ENCODE data around the gene TEX29. TPM values are rescaled to one million over a fixed set of nuclear protein-coding genes. Genes with fewer than 3 reads are reported as not detected.

Gene TEX29
- total and polyA plus RNA-seq, 2 of the 4 experiments (the other 2 are of a cell fraction) = 0.46 TPM; not detected in 1

DNA sequence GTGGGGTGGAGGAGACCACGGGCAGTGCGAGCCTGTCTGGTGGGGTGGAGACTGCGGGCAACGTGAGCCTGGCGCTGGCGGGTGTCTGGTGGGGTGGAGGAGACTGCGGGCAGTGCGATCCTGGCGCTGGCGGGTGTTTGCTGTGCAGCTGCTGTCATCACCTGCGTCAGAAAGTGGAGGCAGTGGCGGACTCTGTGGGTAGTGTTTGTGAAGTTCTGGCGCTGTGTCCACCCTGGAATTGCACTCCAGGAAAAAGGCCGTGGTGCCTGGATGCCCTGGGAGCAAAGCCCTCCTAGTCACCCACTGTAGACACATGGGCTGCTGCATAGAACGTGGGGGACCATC lies 6.2 kb downstream of the TEX29 start:
- H3K27me3 ChIP-seq (ENCODE audit: control insufficient read depth, insufficient read depth, low read length) = peaks cover 6% of the 10 kb centered on the region; the same call in 1 of the 2 replicates
- ChIA-PET POLR2A (ENCODE audit: unreplicated experiment) (no interaction called here), CTCF (no interaction called here)
- H3K18ac ChIP-seq (ENCODE audit: low read depth, low read length) = no peak overlapping the region
- H3K4me1 ChIP-seq (ENCODE audit: control insufficient read depth, insufficient read depth, low read length) = no peaks in the 10 kb centered on the region
- no peaks in the 10 kb centered on the region for H4K20me1 ChIP-seq (ENCODE audit: insufficient read depth, low read length)
- no peak overlapping the region for H3K27ac ChIP-seq (ENCODE audit: insufficient read depth, low read length)
- no TSS peak for BruUV-seq (replicated peaks)
- in situ Hi-C loops (cut with MboI; ENCODE audit: low sequenced_read_pairs) (no loop called here), dilution Hi-C loops (cut with HindIII; ENCODE audit: low sequenced_read_pairs, unreplicated experiment) (no loop called here), intact Hi-C loops (cut with micrococcal nuclease) (no loop called here)
- H4K8ac ChIP-seq (ENCODE audit: low read depth in 2 of 2, low read length in 2 of 2) = no peak overlapping the region
- H3K4me3 ChIP-seq (ENCODE audit: insufficient read depth, low read depth, low read length) = no peak overlapping the region
- no peak overlapping the region for H2BK120ac ChIP-seq (ENCODE audit: low read depth, low read length)
- H3K9me3 ChIP-seq (ENCODE audit: control insufficient read depth, insufficient read depth, low read length) = no peaks in the 10 kb centered on the region
- H3K9ac ChIP-seq (ENCODE audit: low read depth, low read length) = no peak overlapping the region
- no peak overlapping the region for H3K23ac ChIP-seq (ENCODE audit: low read depth, low read length)
- H2BK20ac ChIP-seq (ENCODE audit: low read depth, low read length) = no peak overlapping the region
- ATAC-seq (ENCODE audit: low read depth) (no peak), DNase-seq (no peak)
- H4K91ac ChIP-seq (ENCODE audit: insufficient read depth, low read depth, low read length) = no peak overlapping the region
- H2BK5ac ChIP-seq (ENCODE audit: low read depth, low read length, poor library complexity, severe bottlenecking) = no peak overlapping the region
- no CpG with 5 or more reads among the region's 15 CpGs for WGBS, 2 experiments (ENCODE audit: extremely low coverage in 2 of 2, insufficient read length in 1 of 2)
- no peak overlapping the region for H4K5ac ChIP-seq (ENCODE audit: low read depth, low read length)
- no peaks in the 10 kb centered on the region for H3K36me3 ChIP-seq (ENCODE audit: control insufficient read depth, insufficient read depth, low read length)
- H3K79me1 ChIP-seq (ENCODE audit: low read depth in 1 of 2, low read length in 2 of 2) = no peaks in the 10 kb centered on the region
- no peak overlapping the region for H3K4me2 ChIP-seq (ENCODE audit: low read depth, low read length)
- no peak overlapping the region for H2AK5ac ChIP-seq (ENCODE audit: low read depth, low read length)
- H3K4ac ChIP-seq (ENCODE audit: low read depth, low read length) = no peak overlapping the region
- H3K56ac ChIP-seq (ENCODE audit: extremely low read depth, insufficient read depth, low read length) = no peak overlapping the region
- no peak overlapping the region for H2AK9ac ChIP-seq (replicated peaks; ENCODE audit: low read depth, low read length, poor library complexity)
- H2AFZ ChIP-seq (replicated peaks; ENCODE audit: low read length, poor library complexity) = no peak overlapping the region
- no peak overlapping the region for H2BK15ac ChIP-seq (ENCODE audit: low read depth, low read length)
- TF ChIP-seq RAD21 (IDR thresholded peaks at IDR 0.05; ENCODE audit: low read length) = no peak
- TF ChIP-seq, protein P1, sequence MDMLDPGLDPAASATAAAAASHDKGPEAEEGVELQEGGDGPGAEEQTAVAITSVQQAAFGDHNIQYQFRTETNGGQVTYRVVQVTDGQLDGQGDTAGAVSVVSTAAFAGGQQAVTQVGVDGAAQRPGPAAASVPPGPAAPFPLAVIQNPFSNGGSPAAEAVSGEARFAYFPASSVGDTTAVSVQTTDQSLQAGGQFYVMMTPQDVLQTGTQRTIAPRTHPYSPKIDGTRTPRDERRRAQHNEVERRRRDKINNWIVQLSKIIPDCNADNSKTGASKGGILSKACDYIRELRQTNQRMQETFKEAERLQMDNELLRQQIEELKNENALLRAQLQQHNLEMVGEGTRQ (IDR thresholded peaks at IDR 0.05; ENCODE audit: low read depth, low read length) = no peak
- TF ChIP-seq MAZ (IDR thresholded peaks at IDR 0.05; ENCODE audit: borderline replicate concordance, low read depth, low read length) = no peak
- no peak for TF ChIP-seq NFE2L2 (IDR thresholded peaks at IDR 0.05; ENCODE audit: low read depth, low read length)
- TF ChIP-seq CHD1 (IDR thresholded peaks at IDR 0.05; ENCODE audit: low read depth, low read length) = no peak
- no peak for TF ChIP-seq RCOR1 (IDR thresholded peaks at IDR 0.05; ENCODE audit: insufficient replicate concordance, low read length)
- no peak for TF ChIP-seq POLR2A (IDR thresholded peaks at IDR 0.05; ENCODE audit: low read depth, low read length)
- TF ChIP-seq SMC3 (IDR thresholded peaks at IDR 0.05; ENCODE audit: low read depth, low read length) = no peak
- no peak for TF ChIP-seq MXI1 (IDR thresholded peaks at IDR 0.05; ENCODE audit: borderline replicate concordance, low read depth, low read length)
- TF ChIP-seq, protein P2, sequence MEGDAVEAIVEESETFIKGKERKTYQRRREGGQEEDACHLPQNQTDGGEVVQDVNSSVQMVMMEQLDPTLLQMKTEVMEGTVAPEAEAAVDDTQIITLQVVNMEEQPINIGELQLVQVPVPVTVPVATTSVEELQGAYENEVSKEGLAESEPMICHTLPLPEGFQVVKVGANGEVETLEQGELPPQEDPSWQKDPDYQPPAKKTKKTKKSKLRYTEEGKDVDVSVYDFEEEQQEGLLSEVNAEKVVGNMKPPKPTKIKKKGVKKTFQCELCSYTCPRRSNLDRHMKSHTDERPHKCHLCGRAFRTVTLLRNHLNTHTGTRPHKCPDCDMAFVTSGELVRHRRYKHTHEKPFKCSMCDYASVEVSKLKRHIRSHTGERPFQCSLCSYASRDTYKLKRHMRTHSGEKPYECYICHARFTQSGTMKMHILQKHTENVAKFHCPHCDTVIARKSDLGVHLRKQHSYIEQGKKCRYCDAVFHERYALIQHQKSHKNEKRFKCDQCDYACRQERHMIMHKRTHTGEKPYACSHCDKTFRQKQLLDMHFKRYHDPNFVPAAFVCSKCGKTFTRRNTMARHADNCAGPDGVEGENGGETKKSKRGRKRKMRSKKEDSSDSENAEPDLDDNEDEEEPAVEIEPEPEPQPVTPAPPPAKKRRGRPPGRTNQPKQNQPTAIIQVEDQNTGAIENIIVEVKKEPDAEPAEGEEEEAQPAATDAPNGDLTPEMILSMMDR (conservative IDR thresholded peaks at IDR 0.05; ENCODE audit: low read depth, low read length) = no peak
- no peak for TF ChIP-seq RFX5 (IDR thresholded peaks at IDR 0.05; ENCODE audit: low read depth, low read length)
- no peaks in the 10 kb centered on the region for H3K9me1 ChIP-seq (ENCODE audit: insufficient read depth, low read length)
- no peak overlapping the region for H3K14ac ChIP-seq (replicated peaks; ENCODE audit: low read depth, low read length)

Measured in IMR-90 (cell line).